Body of pancreas (tissue), 4 donors: ENCODE results near the gene SPDYA.

Source experiments
- CTCF ChIP-seq, 7 experiments: fragments of 450-650 bp in 4 of 7; fragments of 200-600 bp in 3 of 7; sonication (generic) in 3 of 7; IDR thresholded peaks; one replicate each; pipeline ENCODE4 v1.5.1; 2016 to 2019; ENCODE audit warnings: antibody characterized with exemption in 7 of 7
- POLR2A ChIP-seq, 3 donors: fragments of 450-650 bp; IDR thresholded peaks; one replicate each; pipeline ENCODE4 v1.6.1; 2016; ENCODE audit warnings: antibody characterized with exemption in 3 of 3, mild to moderate bottlenecking in 2 of 3

GRCh38 chr2:28779001-28779400, 31.6 kb upstream of the SPDYA start:
- TF ChIP-seq CTCF (IDR thresholded peaks at IDR 0.05) (no peak), POLR2A (IDR thresholded peaks at IDR 0.05) (no peak)
